SHP77 (cell line): ENCODE results near the gene ERH.
A peak's percentile ranks its signal among the peaks of the same experiment; 100 is the strongest.
"Not testable (repeated sequence)": the region's sequence is repeated elsewhere in the genome, so short reads cannot be mapped to it uniquely, and the experiment has no call there.

ENCODE experiments used
- DNase-seq, 2 experiments: peaks; one replicate each; lab custom pipeline; 2025; lab: John Stamatoyannopoulos, UW

ERH gene

GRCh38 chr14:69398053-69398817, at the start of gene ERH, which contains the start of gene SLC39A9:
TSS of gene ERH (minus strand) at chr14:69398299. CDS start at chr14:69398233, 66 bp downstream.
TSS of gene SLC39A9 (plus strand) at chr14:69398692. CDS start at chr14:69399370, 678 bp downstream.
- DNase-seq, result peak; percentile 93 to 95

- DNase-seq, result no peak
Observed at GRCh38 chr14:69443296-69443805, 45.3 kb upstream of the ERH start.

GRCh38 chr14:69441948-69442347, 43.8 kb upstream of the ERH start:
- DNase-seq, result no peak

GRCh38 chr14:69439521-69440270, 41.6 kb upstream of the ERH start:
- no peak for DNase-seq

- DNase-seq, result no peak
Observed at GRCh38 chr14:69432364-69432763, 34.3 kb upstream of the ERH start.

- no peak for DNase-seq
Observed at GRCh38 chr14:69430306-69430939, 32.3 kb upstream of the ERH start.

GRCh38 chr14:69429643-69430042, 31.5 kb upstream of the ERH start:
- DNase-seq, result no peak

- no peak for DNase-seq
Observed at GRCh38 chr14:69428289-69428998, 30.3 kb upstream of the ERH start.

GRCh38 chr14:69427596-69427995, 29.5 kb upstream of the ERH start:
- no peak for DNase-seq

GRCh38 chr14:69424149-69424923, 26.2 kb upstream of the ERH start:
- DNase-seq, result no peak

GRCh38 chr14:69423279-69423678, 25.2 kb upstream of the ERH start:
- DNase-seq, result no peak

GRCh38 chr14:69416087-69416486, 18.0 kb upstream of the ERH start:
- not testable (repeated sequence) for DNase-seq

GRCh38 chr14:69413483-69413882, 15.4 kb upstream of the ERH start:
- DNase-seq, result no peak

- no peak for DNase-seq
Observed at GRCh38 chr14:69408331-69408960, 10.3 kb upstream of the ERH start.

GRCh38 chr14:69405762-69406161, 7.7 kb upstream of the ERH start:
- no peak for DNase-seq

- DNase-seq, result no peak
Observed at GRCh38 chr14:69404883-69405282, 6.8 kb upstream of the ERH start.

- DNase-seq, result no peak
Observed at GRCh38 chr14:69404478-69404877, 6.4 kb upstream of the ERH start.

GRCh38 chr14:69401841-69402240, 3.7 kb upstream of the ERH start:
- DNase-seq, result no peak

- no peak for DNase-seq
Observed at GRCh38 chr14:69400154-69400553, 2.1 kb upstream of the ERH start.

GRCh38 chr14:69399750-69400149, 1.7 kb upstream of the ERH start:
- no peak for DNase-seq

GRCh38 chr14:69398818-69399210, 715 bp upstream of the ERH start:
- no peak for DNase-seq
